ENCODE measurements around the gene KDM2B. TPM values are rescaled to one million over a fixed set of nuclear protein-coding genes. Genes with fewer than 3 reads are reported as not detected.

KDM2B gene
- total and polyA plus RNA-seq, 10 of the 15 experiments (the other 5 are each of a cell fraction or from before 2014, with no cell fraction given) = 13.6 to 124 (median 40.4) TPM

DNA sequence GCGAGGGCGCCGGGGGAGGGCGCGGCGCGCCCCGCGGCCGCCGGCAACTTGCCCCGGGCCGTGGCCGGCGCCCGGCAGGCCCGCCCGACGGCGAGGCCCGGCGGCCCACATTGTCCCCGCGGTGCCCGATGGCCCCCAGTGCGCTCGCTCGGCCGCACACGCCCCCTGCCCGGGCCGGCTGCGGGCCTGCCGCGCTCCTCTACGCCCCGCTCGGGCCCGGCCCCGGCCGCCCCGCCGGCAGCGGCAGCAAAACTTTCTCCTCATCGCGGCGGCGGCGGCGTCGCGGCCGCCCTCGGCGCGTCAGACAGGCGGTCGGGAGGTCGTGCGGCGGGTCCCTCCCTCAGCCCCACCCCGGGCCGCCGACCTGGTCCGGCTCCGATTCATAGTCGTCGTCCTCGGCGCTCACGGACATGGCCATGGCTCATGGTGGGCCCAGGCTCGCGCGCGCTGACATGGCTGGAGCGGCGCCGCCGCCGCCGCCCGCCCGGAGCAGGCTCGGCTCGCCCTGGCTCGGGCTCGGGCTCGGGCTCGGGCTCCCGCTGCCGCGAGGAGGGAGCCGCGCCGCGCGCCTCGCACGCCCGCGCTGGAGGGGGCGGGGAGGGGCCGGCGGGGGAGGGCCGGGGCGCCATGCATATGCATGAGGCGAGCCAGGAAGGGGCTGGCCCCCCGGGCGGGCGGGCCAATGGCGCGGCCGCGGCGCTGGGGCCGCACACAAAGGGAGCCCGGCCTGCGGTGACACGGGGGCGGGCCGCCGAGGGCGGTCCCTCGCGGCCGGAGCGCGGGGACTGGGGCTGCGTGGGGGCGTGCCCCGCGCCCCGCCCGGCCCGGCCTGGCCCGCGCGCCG lies 113.8 kb downstream of the KDM2B start (continued):
- no peak for TF ChIP-seq SIX5 (IDR thresholded peaks at IDR 0.05; ENCODE audit: low read depth, low read length, severe bottlenecking)
- TF ChIP-seq CREM (IDR thresholded peaks at IDR 0.05; ENCODE audit: low read depth) = no peak
- peak; percentile 20; the same call in 1 of the 2 replicates for TF ChIP-seq SMARCA5 (IDR thresholded peaks at IDR 0.05)
- TF ChIP-seq CHD1 (IDR thresholded peaks at IDR 0.05; ENCODE audit: low read depth, low read length) = no peak
- TF ChIP-seq RUNX3 (IDR thresholded peaks at IDR 0.05; ENCODE audit: low read length) = 0 out of 2 replicates have a peak, but pooled peaks have one; percentile 10
- TF ChIP-seq, protein P1, sequence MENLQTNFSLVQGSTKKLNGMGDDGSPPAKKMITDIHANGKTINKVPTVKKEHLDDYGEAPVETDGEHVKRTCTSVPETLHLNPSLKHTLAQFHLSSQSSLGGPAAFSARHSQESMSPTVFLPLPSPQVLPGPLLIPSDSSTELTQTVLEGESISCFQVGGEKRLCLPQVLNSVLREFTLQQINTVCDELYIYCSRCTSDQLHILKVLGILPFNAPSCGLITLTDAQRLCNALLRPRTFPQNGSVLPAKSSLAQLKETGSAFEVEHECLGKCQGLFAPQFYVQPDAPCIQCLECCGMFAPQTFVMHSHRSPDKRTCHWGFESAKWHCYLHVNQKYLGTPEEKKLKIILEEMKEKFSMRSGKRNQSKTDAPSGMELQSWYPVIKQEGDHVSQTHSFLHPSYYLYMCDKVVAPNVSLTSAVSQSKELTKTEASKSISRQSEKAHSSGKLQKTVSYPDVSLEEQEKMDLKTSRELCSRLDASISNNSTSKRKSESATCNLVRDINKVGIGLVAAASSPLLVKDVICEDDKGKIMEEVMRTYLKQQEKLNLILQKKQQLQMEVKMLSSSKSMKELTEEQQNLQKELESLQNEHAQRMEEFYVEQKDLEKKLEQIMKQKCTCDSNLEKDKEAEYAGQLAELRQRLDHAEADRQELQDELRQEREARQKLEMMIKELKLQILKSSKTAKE (IDR thresholded peaks at IDR 0.05; ENCODE audit: low read depth, poor library complexity, severe bottlenecking) = no peak
- no peak for TF ChIP-seq SPI1 (IDR thresholded peaks at IDR 0.05; ENCODE audit: borderline replicate concordance, insufficient read depth, low read depth, low read length)
- TF ChIP-seq ESRRA (IDR thresholded peaks at IDR 0.05; ENCODE audit: low read length) = no peak
- TF ChIP-seq ZNF274 (IDR thresholded peaks at IDR 0.05; ENCODE audit: insufficient read depth, insufficient read length) = no peak
- peak; percentile 77 for TF ChIP-seq POLR2A (IDR thresholded peaks at IDR 0.05; ENCODE audit: low read depth, low read length)
- peak in 1 of 2 experiments; percentile 82; a peak in 2 of 3 replicates for TF ChIP-seq EGR1 (IDR thresholded peaks at IDR 0.05; ENCODE audit: borderline replicate concordance in 1 of 2, low read depth in 2 of 2, low read length in 2 of 2)
- no peak for TF ChIP-seq BRCA1 (IDR thresholded peaks at IDR 0.05; ENCODE audit: low read depth, low read length)
- no peak for TF ChIP-seq HDAC2 (IDR thresholded peaks at IDR 0.05)
- TF ChIP-seq BACH1 (IDR thresholded peaks at IDR 0.05; ENCODE audit: borderline replicate concordance) = peak; percentile 66
- no peak for TF ChIP-seq RAD51 (IDR thresholded peaks at IDR 0.05)
- no peak for TF ChIP-seq SMAD5 (IDR thresholded peaks at IDR 0.05; ENCODE audit: low read depth)
- no peak for TF ChIP-seq ETV6 (conservative IDR thresholded peaks at IDR 0.05 in 1 of 2, IDR thresholded peaks at IDR 0.05 in 1 of 2; ENCODE audit: borderline replicate concordance in 1 of 2, low read depth in 1 of 2)
- no peak for TF ChIP-seq POLR2AphosphoS5 (IDR thresholded peaks at IDR 0.05; ENCODE audit: low read length)
- peak; percentile 30; the same call in 1 of the 2 replicates for TF ChIP-seq YY1 (IDR thresholded peaks at IDR 0.05; ENCODE audit: low read depth, low read length)
- no peak for TF ChIP-seq NR2C1 (IDR thresholded peaks at IDR 0.05)
- TF ChIP-seq POU2F2 (IDR thresholded peaks at IDR 0.05; ENCODE audit: borderline replicate concordance, low read depth, low read length) = peak; percentile 100
- TF ChIP-seq MYB (IDR thresholded peaks at IDR 0.05; ENCODE audit: borderline replicate concordance, low read depth, low read length) = no peak

All from GM12878 (cell line).